Sigmoid colon (tissue), 7 donors: ENCODE data around the gene CLHC1. TPM values are rescaled to one million over a fixed set of nuclear protein-coding genes. Genes with fewer than 3 reads are reported as not detected.
"Not testable (repeated sequence)": the region's sequence is repeated elsewhere in the genome, so short reads cannot be mapped to it uniquely, and the experiment has no call there.

Experiments used
- DNase-seq: peaks from one replicate; pipeline ENCODE4 v3.0.0-alpha.2; 2019
- H3K27ac ChIP-seq, 4 donors: fragments of 200-600 bp; sonication (generic); one replicate each; pipeline ENCODE4 v1.5.1; 2016 to 2019; ENCODE audit warnings: mild to moderate bottlenecking in 1 of 4
- H3K27me3 ChIP-seq, 3 donors: fragments of 200-600 bp; sonication (generic); one replicate each; pipeline ENCODE4 v1.5.1; 2019; ENCODE audit warnings: mild to moderate bottlenecking in 1 of 3
- H3K36me3 ChIP-seq, 4 donors: fragments of 200-600 bp; sonication (generic); one replicate each; pipeline ENCODE4 v1.5.1; 2016 to 2019
- H3K4me1 ChIP-seq, 4 donors: fragments of 200-600 bp; sonication (generic); one replicate each; pipeline ENCODE4 v1.5.1; 2017 to 2019
- H3K4me3 ChIP-seq, 4 donors: fragments of 200-600 bp; sonication (generic); one replicate each; pipeline ENCODE4 v1.5.1; 2017 to 2019; ENCODE audit warnings: mild to moderate bottlenecking in 2 of 4, moderate library complexity in 1 of 4
- H3K9me3 ChIP-seq, 4 donors: fragments of 200-600 bp in 3 of 4; sonication (generic) in 3 of 4; one replicate each; pipeline versions ENCODE4 v1.5.1 to v1.6.1; 2013 to 2019
- EP300 ChIP-seq, 4 donors: sonication (generic); formaldehyde crosslinking; IDR thresholded peaks; one replicate each; pipeline ENCODE4 v1.6.1; 2017; ENCODE audit warnings: antibody characterized with exemption in 4 of 4
- POLR2A ChIP-seq, 2 donors: fragments of 450-650 bp; IDR thresholded peaks; one replicate each; pipeline ENCODE4 v1.6.1; 2016; ENCODE audit warnings: antibody characterized with exemption in 2 of 2, mild to moderate bottlenecking in 2 of 2, moderate library complexity in 2 of 2
- POLR2AphosphoS5 ChIP-seq, 4 donors: sonication (generic); formaldehyde crosslinking; IDR thresholded peaks; one replicate each; pipeline ENCODE4 v1.6.1; 2017; ENCODE audit warnings: antibody characterized with exemption in 4 of 4
- WGBS, 2 donors: extraction: QIAGEN DNeasy Blood & Tissue Kit; methylation state at CpG; one replicate each; pipeline ENCODE4 v1.1.7; 2013; 5-methylcytosine and 5-hydroxymethylcytosine counted together
- intact Hi-C: fragments of 100-400 bp; cut with DNase I; formaldehyde crosslinking; loops from one replicate; pipeline ENCODE4 v1.15.1; 2023
- polyA plus RNA-seq, 3 donors: library from polyadenylated mRNA; stranded (reverse); fragments of 200-250 nt; gene quantifications; one replicate each; pipeline ENCODE4 v1.2.3, GENCODE V29; 2013
- total RNA-seq, 4 donors: library from RNA; depleted of rRNA; stranded (reverse); fragments of >200 nt; gene quantifications; one replicate each; pipeline ENCODE4 v1.1.0, GENCODE V29; 2016
- TF ChIP-seq, protein P1 (sequence below), 4 experiments: fragments of 450-650 bp in 3 of 4; fragments of 200-600 bp in 1 of 4; IDR thresholded peaks; one replicate each; pipeline ENCODE4 v1.5.1; 2016 to 2019; ENCODE audit warnings: antibody characterized with exemption in 4 of 4, mild to moderate bottlenecking in 3 of 4, moderate library complexity in 2 of 4
- donor health status: healthy with polysubstance abuse.
- donor health status: Bipolar disorder and iron deficiency.
- donor health status: healthy.

Gene CLHC1
- total and polyA plus RNA-seq, 7 donors: 4.4 to 22.4 (median 6.6) TPM

DNA sequence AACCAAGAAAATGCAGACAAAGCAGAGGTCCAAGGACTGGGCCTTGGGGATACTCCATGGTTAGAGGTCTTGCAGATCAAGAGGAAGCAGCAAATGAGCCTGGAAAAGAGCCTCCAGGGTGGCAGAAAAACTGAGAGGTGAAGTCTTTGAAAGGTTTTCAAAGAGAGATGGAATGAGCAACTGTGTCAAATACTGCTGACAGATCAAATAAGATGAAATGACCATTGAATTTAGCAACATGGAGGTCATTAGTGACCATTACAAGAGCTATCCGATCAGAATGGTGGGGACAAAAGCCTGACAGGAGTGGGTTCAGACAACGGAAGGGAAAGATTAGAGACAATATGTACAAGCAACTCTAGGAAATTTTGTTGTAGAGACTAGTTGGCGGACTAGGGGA lies 1.5 kb downstream of the CLHC1 start:
- peaks cover 0 to 41% (median 18%) of the 10 kb centered on the region in 4 donors for H3K4me1 ChIP-seq
- H3K9me3 ChIP-seq: no peaks in the 10 kb centered on the region
- no peaks in the 10 kb centered on the region for H3K27me3 ChIP-seq
- no peak overlapping the region for H3K27ac ChIP-seq
- H3K36me3 ChIP-seq: peaks cover 10 to 18% (median 17%) of the 10 kb centered on the region in 4 donors
- DNase-seq: no peak
- WGBS, 2 donors: 96 to 98% methylated on average over 3 of the region's 3 CpGs
- H3K4me3 ChIP-seq: no peak overlapping the region
- intact Hi-C loops: loop anchor here (5.0 kb wide), 3 partner anchors 132 to 187 kb away; partner anchors contain the start of genes CCDC88A and RTN4
- no peak for TF ChIP-seq POLR2AphosphoS5 (IDR thresholded peaks at IDR 0.05)
- TF ChIP-seq, protein P1, sequence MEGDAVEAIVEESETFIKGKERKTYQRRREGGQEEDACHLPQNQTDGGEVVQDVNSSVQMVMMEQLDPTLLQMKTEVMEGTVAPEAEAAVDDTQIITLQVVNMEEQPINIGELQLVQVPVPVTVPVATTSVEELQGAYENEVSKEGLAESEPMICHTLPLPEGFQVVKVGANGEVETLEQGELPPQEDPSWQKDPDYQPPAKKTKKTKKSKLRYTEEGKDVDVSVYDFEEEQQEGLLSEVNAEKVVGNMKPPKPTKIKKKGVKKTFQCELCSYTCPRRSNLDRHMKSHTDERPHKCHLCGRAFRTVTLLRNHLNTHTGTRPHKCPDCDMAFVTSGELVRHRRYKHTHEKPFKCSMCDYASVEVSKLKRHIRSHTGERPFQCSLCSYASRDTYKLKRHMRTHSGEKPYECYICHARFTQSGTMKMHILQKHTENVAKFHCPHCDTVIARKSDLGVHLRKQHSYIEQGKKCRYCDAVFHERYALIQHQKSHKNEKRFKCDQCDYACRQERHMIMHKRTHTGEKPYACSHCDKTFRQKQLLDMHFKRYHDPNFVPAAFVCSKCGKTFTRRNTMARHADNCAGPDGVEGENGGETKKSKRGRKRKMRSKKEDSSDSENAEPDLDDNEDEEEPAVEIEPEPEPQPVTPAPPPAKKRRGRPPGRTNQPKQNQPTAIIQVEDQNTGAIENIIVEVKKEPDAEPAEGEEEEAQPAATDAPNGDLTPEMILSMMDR (IDR thresholded peaks at IDR 0.05): no peak
- TF ChIP-seq POLR2A (IDR thresholded peaks at IDR 0.05): no peak
- no peak for TF ChIP-seq EP300 (IDR thresholded peaks at IDR 0.05)

DNA sequence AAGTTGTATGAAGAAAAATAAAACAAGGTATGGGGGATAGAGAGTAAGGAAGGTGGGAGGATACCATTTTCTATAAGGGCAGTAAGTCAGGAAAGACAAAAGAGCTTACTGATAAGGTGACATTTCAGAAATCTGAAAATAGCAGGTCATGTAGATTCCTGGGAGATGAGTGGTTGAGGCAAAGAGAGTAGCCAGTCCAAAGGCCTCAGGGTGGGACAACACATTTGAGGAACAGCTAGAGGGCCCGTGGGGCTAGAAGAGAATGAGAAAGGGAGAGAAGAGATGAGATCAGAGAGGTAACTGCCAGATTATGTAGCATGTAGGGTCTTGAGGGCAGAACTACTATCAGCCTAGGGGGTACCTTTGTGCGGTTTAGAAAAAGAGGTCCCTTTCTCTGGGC lies 2.9 kb downstream of the CLHC1 start:
- peaks cover 0 to 45% (median 18%) of the 10 kb centered on the region in 4 donors for H3K4me1 ChIP-seq
- TF ChIP-seq EP300 (IDR thresholded peaks at IDR 0.05): no peak
- TF ChIP-seq POLR2A (IDR thresholded peaks at IDR 0.05): no peak
- TF ChIP-seq, protein P1 (IDR thresholded peaks at IDR 0.05): no peak
- TF ChIP-seq POLR2AphosphoS5 (IDR thresholded peaks at IDR 0.05): no peak
- H3K4me3 ChIP-seq: no peak overlapping the region
- no peak for DNase-seq
- H3K27me3 ChIP-seq: no peaks in the 10 kb centered on the region
- H3K27ac ChIP-seq: no peak overlapping the region
- WGBS, 2 donors: 93 to 94% methylated on average over 2 of the region's 2 CpGs
- peaks cover 1 to 5% (median 3%) of the 10 kb centered on the region in 4 donors for H3K36me3 ChIP-seq
- no peaks in the 10 kb centered on the region for H3K9me3 ChIP-seq
- intact Hi-C loops: no loop called here

DNA sequence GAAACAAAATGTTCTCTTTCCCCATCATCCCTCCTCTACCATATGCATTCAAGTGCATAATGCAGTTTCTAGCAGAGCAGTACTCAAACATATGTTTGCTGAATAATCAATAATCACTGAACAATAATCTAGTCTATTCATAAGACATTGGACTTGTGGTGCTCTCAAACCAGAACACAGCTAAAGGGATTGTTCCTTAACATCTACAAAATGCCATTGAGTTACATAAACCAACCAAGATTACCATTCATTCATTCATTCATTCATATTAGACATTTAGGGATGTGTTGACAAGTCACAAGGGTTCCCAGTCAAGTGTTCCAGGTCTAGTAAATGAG lies 3.9 kb downstream of the CLHC1 start:
- no peaks in the 10 kb centered on the region for H3K36me3 ChIP-seq
- no peak for DNase-seq
- no peaks in the 10 kb centered on the region for H3K27me3 ChIP-seq
- TF ChIP-seq, protein P1 (IDR thresholded peaks at IDR 0.05): no peak
- TF ChIP-seq EP300 (IDR thresholded peaks at IDR 0.05) (no peak), POLR2A (IDR thresholded peaks at IDR 0.05) (no peak), POLR2AphosphoS5 (IDR thresholded peaks at IDR 0.05) (no peak)
- intact Hi-C loops: no loop called here
- H3K4me1 ChIP-seq: peaks cover 0 to 35% (median 8%) of the 10 kb centered on the region in 4 donors
- no peaks in the 10 kb centered on the region for H3K9me3 ChIP-seq
- no peak overlapping the region for H3K27ac ChIP-seq
- H3K4me3 ChIP-seq: no peak overlapping the region

DNA sequence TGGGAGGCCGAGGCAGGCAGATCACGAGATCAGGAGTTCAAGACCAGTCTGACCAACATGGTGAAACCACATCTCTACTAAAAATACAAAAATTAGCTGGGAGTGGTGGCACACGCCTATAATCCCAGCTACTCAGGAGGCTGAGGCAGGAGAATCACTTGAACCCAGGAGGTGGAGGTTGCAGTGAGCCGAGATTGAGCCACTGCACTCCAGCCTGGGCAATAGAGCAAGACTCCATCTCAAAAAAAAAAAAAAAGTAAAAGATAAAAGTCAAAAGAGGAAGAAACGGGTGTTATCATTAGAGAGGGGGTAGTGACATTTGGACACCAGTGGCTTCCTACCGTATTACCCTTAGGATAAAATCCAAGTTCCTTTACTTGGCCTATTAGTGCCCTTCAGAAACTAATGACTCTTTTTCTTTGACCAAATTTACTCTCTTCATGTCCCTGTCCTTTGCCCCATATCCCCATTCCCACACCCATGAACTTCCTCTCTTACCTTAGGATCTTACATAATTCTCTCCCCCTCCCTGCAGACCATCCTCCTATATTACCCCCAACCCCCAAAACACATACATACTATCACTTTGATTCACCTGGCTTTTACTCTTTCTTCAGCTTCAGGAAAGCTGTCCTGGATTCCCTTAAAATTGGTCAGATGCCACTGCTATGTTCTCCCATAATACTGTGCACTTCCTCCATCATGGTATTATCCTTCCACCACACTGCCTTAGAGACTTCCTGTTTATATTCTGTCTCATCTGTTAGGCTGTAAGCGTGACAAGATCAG lies 4.5 kb downstream of the CLHC1 start:
- H3K9me3 ChIP-seq, H3K4me3 ChIP-seq, intact Hi-C loops, H3K27ac ChIP-seq, DNase-seq, H3K27me3 ChIP-seq, H3K36me3 ChIP-seq: not testable (repeated sequence)
- H3K4me1 ChIP-seq: peaks cover 0 to 32% (median 12%) of the 10 kb centered on the region in 4 donors
- 76 to 85% methylated on average over 7 of the region's 7 CpGs for WGBS, 2 donors

DNA sequence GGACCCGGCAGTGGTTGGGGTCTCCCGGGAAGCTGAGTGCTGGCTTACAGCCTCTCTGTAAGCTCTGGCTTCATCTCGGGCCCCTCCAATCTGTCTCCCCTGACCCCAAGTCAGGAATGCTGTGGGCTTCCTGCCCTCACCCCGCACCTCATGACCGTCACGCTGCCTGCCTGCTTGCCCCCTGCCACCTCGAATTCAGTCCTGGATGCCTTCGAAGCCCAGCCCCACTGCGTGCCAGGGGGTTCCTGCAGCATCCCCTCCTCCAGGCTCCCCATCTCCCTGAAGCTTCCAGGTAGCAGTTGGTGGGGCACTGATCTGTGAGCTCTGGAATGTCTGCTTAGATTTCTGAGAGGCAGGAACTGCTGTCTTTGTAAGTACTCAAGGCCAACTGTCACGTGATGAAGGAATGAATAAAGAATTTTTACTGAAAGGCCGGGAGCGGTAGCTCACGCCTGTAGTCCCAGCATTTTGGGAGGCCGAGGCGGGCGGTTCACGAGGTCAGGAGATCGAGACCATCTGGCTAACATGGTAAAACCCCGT lies 6.5 kb downstream of the CLHC1 start:
- Histone ChIP-seq H3K9me3 (no peaks in the 10 kb centered on the region), H3K4me1 (peaks cover 0 to 21% (median 11%) of the 10 kb centered on the region in 4 donors), H3K27me3 (no peaks in the 10 kb centered on the region), H3K27ac (peak overlapping the region in 1 of 4 donors; percentile 88), H3K4me3 (no peak overlapping the region), H3K36me3 (no peaks in the 10 kb centered on the region)
- intact Hi-C loops: no loop called here
- WGBS, 2 donors: 86 to 92% methylated on average over 19 of the region's 19 CpGs
- TF ChIP-seq EP300 (IDR thresholded peaks at IDR 0.05) (no peak), POLR2A (IDR thresholded peaks at IDR 0.05) (no peak), POLR2AphosphoS5 (IDR thresholded peaks at IDR 0.05) (no peak)
- TF ChIP-seq, protein P1 (IDR thresholded peaks at IDR 0.05): no peak
- DNase-seq: no peak
